Inflammatory macrophage (primary cell): Measurements from ENCODE around the gene P2RX4.
"Not testable (repeated sequence)": the region's sequence is repeated elsewhere in the genome, so short reads cannot be mapped to it uniquely, and the experiment has no call there.

Experiments used
- DNase-seq, 2 donors: peaks; one replicate each; pipeline ENCODE4 v3.0.0-alpha.2; 2020 to 2022

The P2RX4 gene

GRCh38 chr12:121189131-121189530 is 20.8 kb upstream of the P2RX4 start:
- no peak for DNase-seq

- no peak for DNase-seq
Observed at GRCh38 chr12:121189619-121190155, 20.2 kb upstream of the P2RX4 start.

GRCh38 chr12:121190523-121191031 is 19.4 kb upstream of the P2RX4 start:
- peak; percentile 95 to 96 for DNase-seq

GRCh38 chr12:121191151-121191550 is 18.8 kb upstream of the P2RX4 start:
- DNase-seq: no peak

GRCh38 chr12:121196902-121197301 is 13.0 kb upstream of the P2RX4 start:
- peak; percentile 89 to 94 for DNase-seq

GRCh38 chr12:121198949-121199348 is 11.0 kb upstream of the P2RX4 start:
- no peak for DNase-seq

GRCh38 chr12:121201140-121201539 is 8.8 kb upstream of the P2RX4 start:
- DNase-seq: not testable (repeated sequence)

- no peak for DNase-seq
Observed at GRCh38 chr12:121202407-121203355, 7.2 kb upstream of the P2RX4 start.

GRCh38 chr12:121203482-121203881 is 6.4 kb upstream of the P2RX4 start:
- DNase-seq: no peak

GRCh38 chr12:121205491-121205890 is 4.4 kb upstream of the P2RX4 start:
- no peak for DNase-seq

GRCh38 chr12:121208571-121208970 is 1.4 kb upstream of the P2RX4 start:
- DNase-seq: not testable (repeated sequence)

GRCh38 chr12:121209221-121209620 is 708 bp upstream of the P2RX4 start:
- DNase-seq: no peak

- DNase-seq: no peak
Observed at GRCh38 chr12:121212875-121213274, 2.9 kb downstream of the P2RX4 start.

- peak; percentile 91 to 96 for DNase-seq
Observed at GRCh38 chr12:121214166-121214777, 4.3 kb downstream of the P2RX4 start.

- peak; percentile 90 to 96 for DNase-seq
Observed at GRCh38 chr12:121214855-121215745, 5.2 kb downstream of the P2RX4 start.

- DNase-seq: no peak
Observed at GRCh38 chr12:121216102-121216501, 6.2 kb downstream of the P2RX4 start.

GRCh38 chr12:121217063-121217462 is 7.1 kb downstream of the P2RX4 start:
- no peak for DNase-seq

- DNase-seq: no peak
Observed at GRCh38 chr12:121217761-121218160, 7.8 kb downstream of the P2RX4 start.

- DNase-seq: no peak
Observed at GRCh38 chr12:121218588-121219352, 8.8 kb downstream of the P2RX4 start.

- DNase-seq: no peak
Observed at GRCh38 chr12:121219353-121219986, 9.5 kb downstream of the P2RX4 start.

- no peak for DNase-seq
Observed at GRCh38 chr12:121222847-121223246, 12.9 kb downstream of the P2RX4 start.
